A673 (cell line): ENCODE results near the gene KCTD16. TPM values are rescaled to one million over a fixed set of nuclear protein-coding genes. Genes with fewer than 3 reads are reported as not detected.

Experiments used
- BruUV-seq: library from RNA; stranded (reverse); fragments of 400-500 nt; replicated peaks from 2 replicates; lab custom pipeline; 2021; lab: Mats Ljungman, UMichigan
- CTCF ChIA-PET: fragments of 300-600 bp; sonication (Branson Sonifier 250); formaldehyde crosslinking; loops from one replicate; lab custom pipeline; 2022; ENCODE audit warnings: antibody characterized with exemption; lab: Charles Lee
- POLR2A ChIA-PET: fragments of 300-600 bp; sonication (Branson Sonifier 250); formaldehyde crosslinking; loops from one replicate; lab custom pipeline; 2022; ENCODE audit warnings: antibody characterized with exemption; ENCODE audit not compliant: low non-redundant PET; lab: Charles Lee
- DNase-seq: peaks from one replicate; pipeline ENCODE4 v3.0.0-alpha.2; 2015; ENCODE audit warnings: low spot score
- H3K27ac ChIP-seq: fragments of 200-600 bp; sonication (generic); 2 replicates; pipeline ENCODE4 v1.5.1; 2016; ENCODE audit warnings: mixed run types, low read depth, mild to moderate bottlenecking, mixed read lengths, antibody characterized with exemption, low read length; ENCODE audit not compliant: poor library complexity, severe bottlenecking
- H3K27me3 ChIP-seq: fragments of 200-600 bp; sonication (generic); replicated peaks from 2 replicates; pipeline ENCODE4 v1.6.1; 2017; ENCODE audit warnings: mixed run types, low read depth, mild to moderate bottlenecking, mixed read lengths, antibody characterized with exemption, low read length; ENCODE audit not compliant: insufficient read depth, poor library complexity
- H3K36me3 ChIP-seq: fragments of 200-600 bp; sonication (generic); 2 replicates; pipeline ENCODE4 v1.6.1; 2016; ENCODE audit warnings: mixed run types, mild to moderate bottlenecking, mixed read lengths, antibody characterized with exemption, low read length; ENCODE audit not compliant: insufficient read depth, poor library complexity, severe bottlenecking
- H3K4me1 ChIP-seq: fragments of 200-600 bp; sonication (generic); 2 replicates; pipeline ENCODE4 v1.6.1; 2017; ENCODE audit warnings: mixed run types, mild to moderate bottlenecking, mixed read lengths, antibody characterized with exemption, low read length; ENCODE audit not compliant: insufficient read depth, poor library complexity, severe bottlenecking
- H3K4me3 ChIP-seq: fragments of 200-600 bp; sonication (generic); 2 replicates; pipeline ENCODE4 v1.5.1; 2016; ENCODE audit warnings: low read depth, mixed run types, mild to moderate bottlenecking, mixed read lengths, low read length; ENCODE audit not compliant: poor library complexity, severe bottlenecking
- H3K9me3 ChIP-seq: fragments of 200-600 bp; sonication (generic); 2 replicates; pipeline ENCODE4 v1.6.1; 2016; ENCODE audit warnings: mixed run types, low read depth, mild to moderate bottlenecking, mixed read lengths, antibody characterized with exemption, low read length; ENCODE audit not compliant: poor library complexity, severe bottlenecking
- EZH2 ChIP-seq: fragments of 200-600 bp; sonication (generic); IDR thresholded peaks from 2 replicates; pipeline ENCODE4 v1.6.1; 2017; ENCODE audit warnings: borderline replicate concordance, low read depth, mild to moderate bottlenecking, mixed read lengths, antibody characterized with exemption, low read length; ENCODE audit not compliant: poor library complexity, severe bottlenecking
- intact Hi-C: fragments of 100-400 bp; cut with micrococcal nuclease; formaldehyde crosslinking; loops from one replicate; pipeline ENCODE4 v1.10.0; 2022; ENCODE audit not compliant: unreplicated experiment
- total RNA-seq: library from RNA; stranded (reverse); gene quantifications from 2 replicates; pipeline ENCODE4 v1.2.3, GENCODE V29; 2021
- TF ChIP-seq, protein P1 (sequence below): fragments of 300-800, 200-600 bp; sonication (generic); conservative IDR thresholded peaks from 2 replicates; pipeline ENCODE4 v1.5.1; 2017; ENCODE audit warnings: low read depth, mild to moderate bottlenecking, antibody characterized with exemption, low read length, moderate library complexity, mixed read lengths

The KCTD16 gene
- total RNA-seq, 1 experiment from 2014 or later, result 1.1 TPM

GRCh38 chr5:144525000-144525399, 354.3 kb downstream of the KCTD16 start:
- H3K27me3 ChIP-seq, result no peaks in the 10 kb centered on the region
- POLR2A ChIA-PET, result no interaction called here

DNA sequence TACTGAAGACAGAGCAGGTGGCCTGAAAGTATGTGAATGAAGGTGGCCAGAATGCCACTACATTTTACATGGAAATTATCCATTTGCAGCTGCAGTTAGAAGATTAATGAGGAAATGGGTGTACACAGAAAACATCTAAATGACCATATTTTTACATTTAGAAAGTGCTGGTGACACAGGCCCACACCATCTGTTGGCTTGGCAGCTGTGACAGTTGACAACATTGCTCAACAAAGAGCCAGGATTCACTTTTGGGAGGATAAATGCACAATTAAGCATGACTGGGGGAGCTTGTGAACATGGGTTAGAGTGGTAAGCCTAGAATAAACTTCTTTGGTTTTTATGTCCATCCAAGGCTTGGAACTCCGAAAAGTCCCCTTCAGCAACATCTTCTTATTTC, 360.5 kb downstream of the KCTD16 start:
- DNase-seq, result no peak
- ChIA-PET POLR2A (no interaction called here), CTCF (no interaction called here)
- Histone ChIP-seq H3K4me3 (no peak overlapping the region), H3K9me3 (no peaks in the 10 kb centered on the region), H3K36me3 (no peaks in the 10 kb centered on the region), H3K4me1 (no peaks in the 10 kb centered on the region), H3K27ac (no peak overlapping the region), H3K27me3 (no peaks in the 10 kb centered on the region)
- intact Hi-C loops, result no loop called here
- TF ChIP-seq, protein P1, sequence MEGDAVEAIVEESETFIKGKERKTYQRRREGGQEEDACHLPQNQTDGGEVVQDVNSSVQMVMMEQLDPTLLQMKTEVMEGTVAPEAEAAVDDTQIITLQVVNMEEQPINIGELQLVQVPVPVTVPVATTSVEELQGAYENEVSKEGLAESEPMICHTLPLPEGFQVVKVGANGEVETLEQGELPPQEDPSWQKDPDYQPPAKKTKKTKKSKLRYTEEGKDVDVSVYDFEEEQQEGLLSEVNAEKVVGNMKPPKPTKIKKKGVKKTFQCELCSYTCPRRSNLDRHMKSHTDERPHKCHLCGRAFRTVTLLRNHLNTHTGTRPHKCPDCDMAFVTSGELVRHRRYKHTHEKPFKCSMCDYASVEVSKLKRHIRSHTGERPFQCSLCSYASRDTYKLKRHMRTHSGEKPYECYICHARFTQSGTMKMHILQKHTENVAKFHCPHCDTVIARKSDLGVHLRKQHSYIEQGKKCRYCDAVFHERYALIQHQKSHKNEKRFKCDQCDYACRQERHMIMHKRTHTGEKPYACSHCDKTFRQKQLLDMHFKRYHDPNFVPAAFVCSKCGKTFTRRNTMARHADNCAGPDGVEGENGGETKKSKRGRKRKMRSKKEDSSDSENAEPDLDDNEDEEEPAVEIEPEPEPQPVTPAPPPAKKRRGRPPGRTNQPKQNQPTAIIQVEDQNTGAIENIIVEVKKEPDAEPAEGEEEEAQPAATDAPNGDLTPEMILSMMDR, result no peak
- TF ChIP-seq EZH2, result no peak
- BruUV-seq, result no TSS peak

More at GRCh38 chr5:144525000-144525399, 354.3 kb downstream of the KCTD16 start:
- Histone ChIP-seq H3K36me3 (no peaks in the 10 kb centered on the region), H3K9me3 (no peaks in the 10 kb centered on the region), H3K27ac (no peak overlapping the region), H3K4me3 (no peak overlapping the region), H3K4me1 (no peaks in the 10 kb centered on the region)
- TF ChIP-seq EZH2, result no peak
- TF ChIP-seq, protein P1, result no peak
- intact Hi-C loops, result no loop called here
- BruUV-seq, result no TSS peak
- no peak for DNase-seq
- CTCF ChIA-PET, result no interaction called here

Other genes starting within 250 kb of the KCTD16 start
- gene YIPF5, start 214 bp upstream of the KCTD16 start, total RNA-seq, result 50.9 and 52.9 TPM in 2 replicates